Measurements from ENCODE around the gene IRF9. TPM values are rescaled to one million over a fixed set of nuclear protein-coding genes. Genes with fewer than 3 reads are reported as not detected.
A peak's percentile ranks its signal among the peaks of the same experiment; 100 is the strongest.

Gene IRF9
- total RNA-seq, 1 donor from 2014 or later = 129 TPM

- H3K36me3 Mint-ChIP-seq (ENCODE audit: low read depth) = peaks cover 41% of the 10 kb centered on the region
- H3K27me3 Mint-ChIP-seq (ENCODE audit: low read depth) = no peaks in the 10 kb centered on the region
- peak within 1 kb of the TSS; percentile 92 for H3K4me3 Mint-ChIP-seq (ENCODE audit: low read depth)
- peak within 1 kb of the TSS; percentile 98 for H3K27ac Mint-ChIP-seq
- peaks cover 22% of the 10 kb centered on the region for H3K4me1 Mint-ChIP-seq (ENCODE audit: low read depth)
- intact Hi-C loops (cut with micrococcal nuclease) = loop anchor here (1.0 kb wide), 2 partner anchors 17 to 84 kb away; partner anchors contain the start of genes DHRS1, GMPR2, NEDD8 and NOP9
- no peaks in the 10 kb centered on the region for H3K9me3 Mint-ChIP-seq
- DNase-seq (ENCODE audit: low spot score) = peak; percentile 82
Observed at GRCh38 chr14:24215495-24216344, 54.7 kb downstream of the IRF9 start, which contains the start of gene MDP1. MDP1 (minus strand) TSS chr14:24216066; CDS start chr14:24215955, 111 bp downstream.

Other genes with a start within 250 kb of the IRF9 start
- gene DHRS4, start 207.5 kb upstream of the IRF9 start, total RNA-seq = 17.8 and 22.5 TPM in 2 replicates
- gene DHRS4L2, start 172.3 kb upstream of the IRF9 start, total RNA-seq = 23.9 and 24.9 TPM in 2 replicates
- gene CARMIL3, start 109.3 kb upstream of the IRF9 start, total RNA-seq = 1.3 and 1.7 TPM in 2 replicates
- not detected in 2 replicates for gene CPNE6, start 89.7 kb upstream of the IRF9 start, total RNA-seq
- gene PCK2, start 67.0 kb upstream of the IRF9 start, total RNA-seq = 62.7 and 62.8 TPM in 2 replicates
- 67.2 and 77.3 TPM in 2 replicates for gene DCAF11, start 46.5 kb upstream of the IRF9 start, total RNA-seq
- 1.6 and 1.8 TPM in 2 replicates for gene NRL, start 46.3 kb upstream of the IRF9 start, total RNA-seq
- gene FITM1, start 30.6 kb upstream of the IRF9 start, total RNA-seq = 1.0 and 1.2 TPM in 2 replicates
- 340 and 342 TPM in 2 replicates for gene PSME1, start 25.1 kb upstream of the IRF9 start, total RNA-seq
- 26.4 and 30.4 TPM in 2 replicates for gene EMC9, start 19.7 kb upstream of the IRF9 start, total RNA-seq
- 567 TPM in 2 replicates for gene PSME2, start 14.7 kb upstream of the IRF9 start, total RNA-seq
- gene RNF31, start 13.8 kb upstream of the IRF9 start, total RNA-seq = 80.4 and 92.0 TPM in 2 replicates
- gene REC8, start 10.8 kb downstream of the IRF9 start, total RNA-seq = 20.0 and 28.2 TPM in 2 replicates
- gene IPO4, start 27.6 kb downstream of the IRF9 start, total RNA-seq = 77.0 and 80.4 TPM in 2 replicates
- gene TM9SF1, start 34.2 kb downstream of the IRF9 start, total RNA-seq = 27.8 and 30.8 TPM in 2 replicates
- gene TSSK4, start 44.4 kb downstream of the IRF9 start, total RNA-seq = 0.21 TPM in 1 of 2 replicates, not detected in the other
- gene CHMP4A, start 52.2 kb downstream of the IRF9 start, total RNA-seq = 80.0 and 82.4 TPM in 2 replicates
- 13.2 and 13.5 TPM in 2 replicates for gene MDP1, start 54.8 kb downstream of the IRF9 start, total RNA-seq
- gene NEDD8, start 71.1 kb downstream of the IRF9 start, total RNA-seq = 194 and 202 TPM in 2 replicates
- 36.3 and 43.8 TPM in 2 replicates for gene GMPR2, start 71.7 kb downstream of the IRF9 start, total RNA-seq
- gene TINF2, start 81.4 kb downstream of the IRF9 start, total RNA-seq = 81.1 and 87.3 TPM in 2 replicates
- 3.4 and 4.4 TPM in 2 replicates for gene TGM1, start 101.9 kb downstream of the IRF9 start, total RNA-seq
- gene RABGGTA, start 110.3 kb downstream of the IRF9 start, total RNA-seq = 33.9 and 38.4 TPM in 2 replicates
- gene DHRS1, start 138.5 kb downstream of the IRF9 start, total RNA-seq = 9.7 and 10.4 TPM in 2 replicates
- gene NOP9, start 138.6 kb downstream of the IRF9 start, total RNA-seq = 39.7 and 42.0 TPM in 2 replicates
- 19.6 and 24.7 TPM in 2 replicates for gene CIDEB, start 146.7 kb downstream of the IRF9 start, total RNA-seq
- gene LTB4R2, start 148.9 kb downstream of the IRF9 start, total RNA-seq = 7.9 and 9.5 TPM in 2 replicates
- gene LTB4R, start 150.2 kb downstream of the IRF9 start, total RNA-seq = 10.7 and 11.9 TPM in 2 replicates
- 1.5 and 2.3 TPM in 2 replicates for gene ADCY4, start 173.8 kb downstream of the IRF9 start, total RNA-seq
- gene RIPK3, start 178.7 kb downstream of the IRF9 start, total RNA-seq = 13.2 and 15.4 TPM in 2 replicates
- gene NFATC4, start 206.9 kb downstream of the IRF9 start, total RNA-seq = 0.21 TPM in 1 of 2 replicates, not detected in the other
- 0.02 and 0.34 TPM in 2 replicates for gene NYNRIN, start 237.7 kb downstream of the IRF9 start, total RNA-seq

Measured in activated T-helper 2 cell treated with anti-CD3 and anti-CD28 coated beads, Interferon-gamma antibody, Interleukin-2, Interleukin-4, amounts not matched to agents 10 μg/mL and 5 μg/mL and 100 μg/mL, durations not matched to agents 14 hours and 24 hours and 36 hours (primary cell).